Measurements from ENCODE around the gene DUSP22. TPM values are rescaled to one million over a fixed set of nuclear protein-coding genes. Genes with fewer than 3 reads are reported as not detected.

The DUSP22 gene
- polyA plus RNA-seq, 3 donors, result 107 to 120 (median 117) TPM

GRCh38 chr6:379410-380181 is 87.3 kb downstream of the DUSP22 start:
- H3K4me3 Mint-ChIP-seq, result no peak overlapping the region
- no peak overlapping the region for H3K27ac ChIP-seq (ENCODE audit: low read depth in 1 of 2, low read length in 2 of 2)
- H3K9me3 ChIP-seq (replicated peaks in 1 of 2; ENCODE audit: control insufficient read depth in 1 of 2, insufficient read depth in 1 of 2, low read length in 2 of 2), result no peaks in the 10 kb centered on the region
- H3K9me3 Mint-ChIP-seq, result peaks cover 0 to 25% (median 1%) of the 10 kb centered on the region in 7 donors
- H3K4me1 ChIP-seq (ENCODE audit: control insufficient read depth in 1 of 2, insufficient read depth in 2 of 2, low read length in 2 of 2), result peaks cover 21 to 24% of the 10 kb centered on the region in 2 donors
- H3K4me3 ChIP-seq (replicated peaks in 1 of 3; ENCODE audit: low read depth in 2 of 3, low read length in 3 of 3), result no peak overlapping the region
- H3K4me2 ChIP-seq (replicated peaks; ENCODE audit: extremely low read depth, low read length, poor library complexity, severe bottlenecking), result no peak overlapping the region
- H2AFZ ChIP-seq (ENCODE audit: insufficient read depth, low read depth, low read length, poor library complexity, severe bottlenecking), result no peak overlapping the region
- H3K27me3 ChIP-seq (ENCODE audit: control insufficient read depth in 2 of 2, insufficient read depth in 2 of 2, low read length in 2 of 2), result peaks cover 0 to 13% of the 10 kb centered on the region in 2 donors
- no peak overlapping the region for H3K27ac Mint-ChIP-seq
- H3K4me1 Mint-ChIP-seq, result peaks cover 25% of the 10 kb centered on the region
- DNase-seq, result no peak
- H3K9ac ChIP-seq (ENCODE audit: insufficient read depth, low read length, poor library complexity, severe bottlenecking), result no peak overlapping the region
- WGBS (ENCODE audit: insufficient coverage), result 63% methylated on average over 28 of the region's 28 CpGs
- intact Hi-C loops (cut with micrococcal nuclease), result no loop called here
- H3K79me2 ChIP-seq (ENCODE audit: insufficient read depth, low read length), result no peaks in the 10 kb centered on the region
- no peaks in the 10 kb centered on the region for H3K36me3 Mint-ChIP-seq
- no peak for TF ChIP-seq CTCF (IDR thresholded peaks at IDR 0.05)
- peaks cover 19 to 41% (median 32%) of the 10 kb centered on the region in 3 donors for H3K27me3 Mint-ChIP-seq (ENCODE audit: low read depth in 3 of 3)
- H3K36me3 ChIP-seq (replicated peaks in 1 of 2; ENCODE audit: control insufficient read depth in 1 of 2, insufficient read depth in 2 of 2, low read length in 2 of 2), result no peaks in the 10 kb centered on the region
- H4K20me1 ChIP-seq (ENCODE audit: insufficient read depth, low read length), result no peaks in the 10 kb centered on the region

GRCh38 chr6:380234-381218 is 88.2 kb downstream of the DUSP22 start:
- Mint-ChIP-seq H3K27me3 (ENCODE audit: low read depth in 3 of 3) (peaks cover 26 to 45% (median 28%) of the 10 kb centered on the region in 3 donors), H3K9me3 (peaks cover 0 to 25% (median 1%) of the 10 kb centered on the region in 7 donors), H3K4me3 (peak overlapping the region in 1 of 2 donors; percentile 17), H3K27ac (peak overlapping the region in 2 of 7 donors; percentile 60 to 68), H3K36me3 (no peaks in the 10 kb centered on the region), H3K4me1 (peaks cover 29% of the 10 kb centered on the region)
- Histone ChIP-seq H3K27me3 (ENCODE audit: control insufficient read depth in 2 of 2, insufficient read depth in 2 of 2, low read length in 2 of 2) (peaks cover 0 to 13% of the 10 kb centered on the region in 2 donors), H3K27ac (ENCODE audit: low read depth in 1 of 2, low read length in 2 of 2) (no peak overlapping the region), H3K9me3 (replicated peaks in 1 of 2; ENCODE audit: control insufficient read depth in 1 of 2, insufficient read depth in 1 of 2, low read length in 2 of 2) (no peaks in the 10 kb centered on the region), H3K36me3 (replicated peaks in 1 of 2; ENCODE audit: control insufficient read depth in 1 of 2, insufficient read depth in 2 of 2, low read length in 2 of 2) (no peaks in the 10 kb centered on the region), H3K4me3 (replicated peaks in 1 of 3; ENCODE audit: low read depth in 2 of 3, low read length in 3 of 3) (no peak overlapping the region), H4K20me1 (ENCODE audit: insufficient read depth, low read length) (no peaks in the 10 kb centered on the region), H2AFZ (ENCODE audit: insufficient read depth, low read depth, low read length, poor library complexity, severe bottlenecking) (no peak overlapping the region), H3K4me2 (replicated peaks; ENCODE audit: extremely low read depth, low read length, poor library complexity, severe bottlenecking) (no peak overlapping the region), H3K79me2 (ENCODE audit: insufficient read depth, low read length) (no peaks in the 10 kb centered on the region), H3K4me1 (ENCODE audit: control insufficient read depth in 1 of 2, insufficient read depth in 2 of 2, low read length in 2 of 2) (peaks cover 25 to 28% of the 10 kb centered on the region in 2 donors), H3K9ac (ENCODE audit: insufficient read depth, low read length, poor library complexity, severe bottlenecking) (no peak overlapping the region)
- intact Hi-C loops (cut with micrococcal nuclease), result no loop called here
- WGBS (ENCODE audit: insufficient coverage), result 91% methylated on average over 26 of the region's 26 CpGs
- no peak for DNase-seq
- TF ChIP-seq CTCF (IDR thresholded peaks at IDR 0.05), result no peak

All from CD14-positive monocyte (primary cell).